GM20000 (cell line): ENCODE results near the gene BPGM.

Experiments
- DNase-seq: peaks from one replicate; pipeline ENCODE4 v3.0.0; 2012; ENCODE audit warnings: low spot score
- TF ChIP-seq, protein P1 (sequence below): IDR thresholded peaks from 2 replicates; pipeline ENCODE4 v1.5.1; 2012; ENCODE audit warnings: mild to moderate bottlenecking, control low read depth; ENCODE audit errors: extremely low read depth, missing control alignments

Gene BPGM

DNA sequence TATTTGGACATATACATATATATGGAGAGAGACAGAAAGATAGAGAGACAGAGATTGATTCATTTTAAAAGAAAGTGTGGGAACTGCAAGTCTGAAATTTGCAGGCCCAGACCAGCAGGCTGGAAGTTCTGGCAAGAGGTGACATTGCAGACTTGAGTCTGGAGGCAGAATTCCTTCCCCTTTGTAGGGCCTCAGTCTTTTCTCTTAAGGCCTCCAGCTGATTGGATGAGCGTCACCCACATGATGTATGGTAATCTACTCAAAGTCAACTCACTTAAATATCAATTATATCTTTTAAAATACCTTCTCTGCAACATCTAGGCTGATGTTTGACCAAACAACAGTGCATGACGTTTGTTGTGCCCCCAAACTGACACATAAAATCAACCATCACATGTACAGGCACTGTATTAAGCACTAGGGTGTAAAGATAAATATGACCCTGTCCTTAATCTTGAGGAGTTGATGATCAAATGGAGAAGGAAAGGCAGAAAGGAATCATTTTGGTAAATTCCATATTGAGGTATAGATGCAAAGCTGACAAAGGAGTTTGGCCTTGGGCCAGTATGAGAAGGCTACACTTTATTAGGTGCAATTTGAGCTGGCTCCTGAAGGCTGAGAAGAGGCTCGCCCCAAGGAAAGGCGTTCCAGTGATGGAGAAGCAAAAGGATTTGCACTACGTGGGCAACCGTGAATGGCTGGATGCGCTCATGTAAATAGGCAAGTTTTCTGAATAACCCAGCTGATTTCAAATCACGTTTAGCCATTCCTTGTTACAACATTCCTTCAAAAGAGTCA is 52.6 kb downstream of the BPGM start:
- no peak for DNase-seq
- TF ChIP-seq, protein P1, sequence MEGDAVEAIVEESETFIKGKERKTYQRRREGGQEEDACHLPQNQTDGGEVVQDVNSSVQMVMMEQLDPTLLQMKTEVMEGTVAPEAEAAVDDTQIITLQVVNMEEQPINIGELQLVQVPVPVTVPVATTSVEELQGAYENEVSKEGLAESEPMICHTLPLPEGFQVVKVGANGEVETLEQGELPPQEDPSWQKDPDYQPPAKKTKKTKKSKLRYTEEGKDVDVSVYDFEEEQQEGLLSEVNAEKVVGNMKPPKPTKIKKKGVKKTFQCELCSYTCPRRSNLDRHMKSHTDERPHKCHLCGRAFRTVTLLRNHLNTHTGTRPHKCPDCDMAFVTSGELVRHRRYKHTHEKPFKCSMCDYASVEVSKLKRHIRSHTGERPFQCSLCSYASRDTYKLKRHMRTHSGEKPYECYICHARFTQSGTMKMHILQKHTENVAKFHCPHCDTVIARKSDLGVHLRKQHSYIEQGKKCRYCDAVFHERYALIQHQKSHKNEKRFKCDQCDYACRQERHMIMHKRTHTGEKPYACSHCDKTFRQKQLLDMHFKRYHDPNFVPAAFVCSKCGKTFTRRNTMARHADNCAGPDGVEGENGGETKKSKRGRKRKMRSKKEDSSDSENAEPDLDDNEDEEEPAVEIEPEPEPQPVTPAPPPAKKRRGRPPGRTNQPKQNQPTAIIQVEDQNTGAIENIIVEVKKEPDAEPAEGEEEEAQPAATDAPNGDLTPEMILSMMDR: no peak

- no peak for DNase-seq
- TF ChIP-seq, protein P1: no peak
These were observed 53.2 kb downstream of the BPGM start for GRCh38 chr7:134699899-134700298.

DNA sequence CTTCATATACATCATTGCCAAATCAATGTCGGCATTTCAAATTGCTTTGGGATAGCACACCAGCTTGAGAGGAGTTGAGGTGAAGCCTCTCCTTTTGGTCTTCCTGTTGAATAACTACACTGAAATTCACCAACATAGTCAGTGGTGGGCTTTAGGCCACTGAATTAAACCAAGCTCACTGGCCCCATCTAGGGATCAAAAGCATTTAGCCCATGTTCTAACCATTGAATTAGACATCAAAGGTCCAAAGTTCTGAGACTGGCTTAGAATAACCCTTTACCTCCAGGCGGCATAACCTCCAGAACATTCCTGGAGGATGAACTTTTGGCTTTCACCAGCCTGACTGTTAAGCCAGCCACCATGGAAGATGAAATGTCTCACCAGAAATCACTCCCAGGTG is 54.6 kb downstream of the BPGM start:
- TF ChIP-seq, protein P1: peak; percentile 43
- peak; percentile 42 for DNase-seq

- no peak for DNase-seq
- TF ChIP-seq, protein P1: no peak
These were observed 56.0 kb downstream of the BPGM start for GRCh38 chr7:134702366-134703240.

DNA sequence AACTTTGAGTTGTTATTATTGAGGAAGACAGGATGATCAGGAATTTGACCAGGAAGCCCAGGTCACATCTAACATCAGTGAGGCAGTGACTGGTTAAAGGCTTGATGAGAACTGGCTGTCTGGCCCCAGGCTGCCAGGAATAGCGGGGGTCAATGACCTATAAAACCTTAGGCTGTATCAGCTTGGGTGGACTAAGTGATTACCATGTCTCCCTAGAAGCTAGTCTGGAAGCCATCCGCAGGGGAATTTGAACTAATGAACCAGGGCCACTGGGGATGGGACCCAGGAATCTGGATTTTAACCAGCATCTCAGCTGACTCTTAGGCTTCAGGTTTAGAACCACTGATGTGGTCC is 56.6 kb downstream of the BPGM start:
- TF ChIP-seq, protein P1: no peak
- DNase-seq: no peak

GRCh38 chr7:134703782-134704181 is 57.1 kb downstream of the BPGM start:
- no peak for DNase-seq
- TF ChIP-seq, protein P1: no peak

GRCh38 chr7:134704827-134705226 is 58.2 kb downstream of the BPGM start:
- no peak for DNase-seq
- TF ChIP-seq, protein P1: no peak
